GM12878 (cell line): ENCODE data around the gene HSPB6.

Experiments
- ATF7 ChIP-seq: fragments of 450-650 bp; IDR thresholded peaks from 2 replicates; pipeline ENCODE4 v1.6.1; 2016; ENCODE audit warnings: low read depth, mild to moderate bottlenecking
- DPF2 ChIP-seq: fragments of 450-650 bp; IDR thresholded peaks from 2 replicates; pipeline ENCODE4 v1.6.1; 2017; ENCODE audit warnings: mild to moderate bottlenecking
- EP300 ChIP-seq, 2 experiments: fragments of 150-350 bp in 1 of 2; IDR thresholded peaks; 2 replicates each; pipeline ENCODE4 v1.6.1; 2011 to 2012; ENCODE audit warnings: low read depth in 2 of 2, low read length in 2 of 2, borderline replicate concordance in 1 of 2, improper control_type of control experiment in 1 of 2, inconsistent platforms in 1 of 2; ENCODE audit not compliant: control insufficient read depth in 1 of 2
- PAX8 ChIP-seq: fragments of 450-650 bp; IDR thresholded peaks from 2 replicates; pipeline ENCODE4 v1.6.1; 2017; ENCODE audit warnings: mild to moderate bottlenecking, moderate library complexity
- SMC3 ChIP-seq: IDR thresholded peaks from 2 replicates; pipeline ENCODE4 v1.6.1; 2011; ENCODE audit warnings: low read length, improper control_type of control experiment, borderline replicate concordance
- YY1 ChIP-seq: IDR thresholded peaks from 2 replicates; pipeline ENCODE4 v1.6.1; 2011; ENCODE audit warnings: low read depth, mild to moderate bottlenecking, low read length
- TF ChIP-seq, protein P1 (sequence below), 3 experiments: IDR thresholded peaks in 2 of 3; conservative IDR thresholded peaks in 1 of 3; 2 replicates each; pipeline ENCODE4 v1.5.1; 2011; ENCODE audit warnings: low read depth in 3 of 3, low read length in 3 of 3, mild to moderate bottlenecking in 3 of 3, control low read depth in 2 of 3, moderate library complexity in 2 of 3, inconsistent platforms in 1 of 3, mixed read lengths in 1 of 3; ENCODE audit not compliant: control insufficient read depth in 2 of 3, insufficient read depth in 1 of 3; ENCODE audit errors: extremely low read depth in 1 of 3

GRCh38 chr19:35740423-35741202 lies 16.2 kb downstream of the HSPB6 start:
- TF ChIP-seq EP300 (IDR thresholded peaks at IDR 0.05; ENCODE audit: borderline replicate concordance in 1 of 2, control insufficient read depth in 1 of 2, low read depth in 2 of 2, low read length in 2 of 2), result no peak
- no peak for TF ChIP-seq SMC3
- peak; percentile 77 for TF ChIP-seq YY1
- TF ChIP-seq PAX8, result no peak
- peak; percentile 37 for TF ChIP-seq DPF2
- peak; percentile 34; the same call in 1 of the 2 replicates for TF ChIP-seq ATF7
- TF ChIP-seq, protein P1, sequence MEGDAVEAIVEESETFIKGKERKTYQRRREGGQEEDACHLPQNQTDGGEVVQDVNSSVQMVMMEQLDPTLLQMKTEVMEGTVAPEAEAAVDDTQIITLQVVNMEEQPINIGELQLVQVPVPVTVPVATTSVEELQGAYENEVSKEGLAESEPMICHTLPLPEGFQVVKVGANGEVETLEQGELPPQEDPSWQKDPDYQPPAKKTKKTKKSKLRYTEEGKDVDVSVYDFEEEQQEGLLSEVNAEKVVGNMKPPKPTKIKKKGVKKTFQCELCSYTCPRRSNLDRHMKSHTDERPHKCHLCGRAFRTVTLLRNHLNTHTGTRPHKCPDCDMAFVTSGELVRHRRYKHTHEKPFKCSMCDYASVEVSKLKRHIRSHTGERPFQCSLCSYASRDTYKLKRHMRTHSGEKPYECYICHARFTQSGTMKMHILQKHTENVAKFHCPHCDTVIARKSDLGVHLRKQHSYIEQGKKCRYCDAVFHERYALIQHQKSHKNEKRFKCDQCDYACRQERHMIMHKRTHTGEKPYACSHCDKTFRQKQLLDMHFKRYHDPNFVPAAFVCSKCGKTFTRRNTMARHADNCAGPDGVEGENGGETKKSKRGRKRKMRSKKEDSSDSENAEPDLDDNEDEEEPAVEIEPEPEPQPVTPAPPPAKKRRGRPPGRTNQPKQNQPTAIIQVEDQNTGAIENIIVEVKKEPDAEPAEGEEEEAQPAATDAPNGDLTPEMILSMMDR (IDR thresholded peaks at IDR 0.05 in 2 of 3, conservative IDR thresholded peaks at IDR 0.05 in 1 of 3; ENCODE audit: control insufficient read depth in 2 of 3, extremely low read depth in 1 of 3, insufficient read depth in 1 of 3, low read depth in 3 of 3, low read length in 3 of 3), result peak in 2 of 3 experiments; percentile 24 to 30; a peak in 4 of 6 replicates
